Measurements from ENCODE around the gene S100A5.
"Not testable (repeated sequence)": the region's sequence is repeated elsewhere in the genome, so short reads cannot be mapped to it uniquely, and the experiment has no call there.

Gene S100A5

DNA sequence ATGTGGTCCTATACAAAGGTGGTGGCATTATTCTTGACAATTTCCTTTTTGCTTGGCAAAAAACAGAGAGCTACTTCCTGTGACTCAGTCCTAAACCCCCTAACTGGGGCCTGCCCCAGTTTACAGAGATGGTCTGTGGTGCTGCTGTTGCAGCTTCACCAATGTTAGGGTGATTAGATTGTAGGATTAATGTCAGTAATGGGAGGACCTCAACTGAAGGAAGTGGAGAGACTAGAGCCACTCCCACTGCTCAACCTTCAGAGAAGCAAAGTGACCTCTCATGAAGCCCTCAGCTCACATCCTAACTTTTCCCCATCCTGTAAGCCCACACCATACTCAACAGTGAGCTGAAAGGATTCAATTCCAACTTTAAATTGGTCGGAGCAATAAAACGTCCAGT lies 8.6 kb downstream of the S100A5 start:
- no peak for DNase-seq

DNA sequence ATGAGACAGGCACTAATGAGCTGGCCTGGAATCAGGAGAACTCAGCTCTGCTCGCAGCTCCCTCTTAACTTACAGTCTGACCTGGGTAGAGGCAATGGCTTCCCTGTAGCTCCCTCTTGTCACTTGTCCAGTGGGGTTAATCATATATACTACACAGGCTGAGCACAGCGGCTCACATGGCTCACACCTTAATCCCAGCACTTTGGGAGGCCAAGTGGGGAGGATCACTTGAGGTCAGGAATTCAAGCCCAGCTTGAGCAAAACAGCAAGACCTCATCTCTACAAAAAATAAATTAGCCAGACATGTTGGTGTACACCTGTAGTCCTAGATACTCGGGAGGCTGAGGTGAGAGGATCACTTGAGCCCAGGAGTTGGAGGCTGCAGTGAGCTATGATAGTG lies 9.1 kb downstream of the S100A5 start:
- DNase-seq: no peak

DNA sequence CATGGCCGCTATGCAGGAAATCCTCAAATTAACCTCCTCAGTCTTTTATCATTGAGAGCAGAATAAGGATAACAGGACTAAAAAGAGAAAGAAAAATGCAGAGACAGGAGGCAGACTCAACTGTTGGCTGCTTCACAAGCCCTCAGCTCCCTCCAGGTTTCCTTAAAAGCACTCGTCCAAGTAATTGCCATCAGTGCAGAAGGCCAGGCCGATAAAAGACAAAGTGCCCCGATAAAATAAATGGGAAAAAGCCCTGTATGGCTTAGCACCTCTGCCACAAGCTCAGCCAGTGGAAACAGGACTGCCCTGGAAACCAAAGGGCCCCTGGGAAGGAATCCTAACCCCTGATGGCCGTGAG lies 13.1 kb downstream of the S100A5 start:
- DNase-seq: no peak

DNA sequence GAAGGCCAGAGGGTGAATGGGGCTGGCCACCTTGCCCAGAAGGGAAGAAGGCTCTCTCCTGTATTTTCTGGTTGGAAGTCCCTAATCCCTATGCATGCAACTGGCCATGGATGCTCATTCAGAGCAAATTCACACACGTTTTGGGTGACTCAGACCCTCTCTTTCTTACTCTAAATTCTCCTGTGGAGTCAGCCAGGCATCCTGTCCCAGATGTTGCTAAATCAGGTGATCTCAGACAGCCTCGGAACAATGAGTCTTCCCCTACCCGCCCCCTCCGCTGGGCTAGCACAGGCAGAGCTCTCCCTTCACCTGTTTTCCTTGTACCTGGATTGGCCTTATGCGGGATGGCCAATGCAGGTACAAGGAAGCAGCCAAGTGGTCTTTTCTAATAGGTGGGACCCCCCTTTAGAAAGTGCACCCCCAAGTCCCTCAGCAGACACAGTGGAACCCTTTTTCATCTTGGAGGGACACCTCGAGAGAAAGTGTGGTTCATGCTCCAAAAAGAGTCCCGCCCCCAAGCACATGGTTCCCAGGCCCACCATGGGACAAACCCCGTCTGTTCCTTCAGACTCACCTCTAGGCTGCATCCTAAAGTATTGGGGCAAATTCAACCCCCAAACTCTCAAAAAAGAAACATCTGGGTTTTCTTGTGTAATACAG lies 13.6 kb downstream of the S100A5 start:
- no peak for DNase-seq

DNA sequence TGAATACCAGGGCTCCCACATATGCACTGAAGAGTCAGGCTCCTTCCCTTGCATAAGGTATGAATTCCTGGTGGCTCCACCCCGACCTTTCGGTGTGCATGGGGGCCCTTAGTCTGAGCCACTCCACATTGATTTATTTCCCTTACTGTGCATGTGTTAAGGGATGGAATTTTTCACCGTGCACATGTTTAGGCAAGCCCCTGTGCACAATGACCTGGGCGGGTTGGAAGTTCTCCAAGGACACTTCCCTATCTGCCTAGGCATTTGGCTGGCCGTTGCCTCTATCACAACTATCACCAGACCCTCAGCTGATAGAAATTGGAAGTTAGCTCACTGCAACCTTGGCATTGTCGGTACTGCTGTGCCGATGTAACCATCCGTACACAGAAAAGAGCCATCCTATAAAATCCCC lies 14.6 kb downstream of the S100A5 start:
- peak in 1 of 2 experiments; percentile 11 for DNase-seq

DNA sequence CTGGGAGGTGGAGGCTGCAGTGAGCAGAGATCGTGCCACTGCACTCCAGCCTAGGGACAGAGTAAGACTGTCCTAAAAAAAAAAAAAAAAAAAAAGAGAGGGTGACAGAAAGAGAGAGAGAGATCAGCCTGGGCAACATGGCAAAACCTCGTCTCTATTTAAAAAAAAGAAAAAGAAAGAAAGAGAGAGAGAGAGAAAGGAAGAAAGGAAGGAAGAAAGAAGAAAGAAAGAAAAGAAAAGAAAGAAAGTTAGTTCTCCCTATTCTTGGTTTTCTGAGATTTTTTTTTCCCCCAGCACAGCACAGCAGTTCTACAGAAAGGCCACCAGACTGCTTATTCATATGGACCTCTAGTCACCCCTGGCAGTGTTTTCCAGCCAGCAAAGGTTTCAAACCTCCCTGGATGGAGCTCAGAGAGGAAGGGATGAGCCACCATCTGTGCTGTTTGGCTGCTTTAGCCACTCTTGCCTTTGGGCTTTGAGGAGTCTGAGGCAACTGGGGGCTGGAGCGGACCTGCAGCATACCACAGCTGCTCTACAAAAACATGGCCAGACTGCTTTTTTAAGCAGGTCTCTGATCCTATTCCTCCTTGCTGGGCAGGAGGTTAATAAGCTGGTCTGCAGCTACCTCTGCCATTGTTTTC lies 15.5 kb downstream of the S100A5 start:
- peak; percentile 87 to 95 for DNase-seq

DNA sequence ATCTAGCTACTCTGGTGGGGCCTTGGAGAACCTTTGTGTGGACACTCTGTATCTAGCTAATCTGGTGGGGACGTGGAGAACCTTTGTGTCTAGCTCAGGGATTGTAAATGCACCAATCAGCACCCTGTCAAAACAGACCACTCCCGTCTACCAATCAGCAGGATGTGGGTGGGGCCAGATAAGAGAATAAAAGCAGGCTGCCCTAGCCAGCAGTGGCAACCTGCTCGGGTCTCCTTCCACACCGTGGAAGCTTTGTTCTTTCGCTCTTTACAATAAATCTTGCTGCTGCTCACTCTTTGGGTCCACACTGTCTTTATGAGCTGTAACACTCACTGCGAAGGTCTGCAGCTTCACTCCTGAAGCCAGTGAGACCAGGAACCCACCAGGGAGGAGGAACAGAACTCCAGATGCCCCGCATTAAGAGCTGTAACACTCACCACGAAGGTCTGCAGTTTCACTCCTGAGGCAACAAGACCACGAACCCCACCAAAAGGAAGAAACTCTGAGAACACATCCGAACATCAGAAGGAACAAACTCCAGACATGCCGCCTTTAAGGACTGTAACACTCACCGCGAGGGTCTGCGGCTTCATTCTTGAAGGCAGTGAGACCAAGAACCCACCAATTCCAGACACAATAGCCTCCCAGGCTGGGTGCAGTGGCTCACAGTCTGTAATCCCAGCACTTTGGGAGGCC lies 18.2 kb downstream of the S100A5 start:
- not testable (repeated sequence) for DNase-seq

DNA sequence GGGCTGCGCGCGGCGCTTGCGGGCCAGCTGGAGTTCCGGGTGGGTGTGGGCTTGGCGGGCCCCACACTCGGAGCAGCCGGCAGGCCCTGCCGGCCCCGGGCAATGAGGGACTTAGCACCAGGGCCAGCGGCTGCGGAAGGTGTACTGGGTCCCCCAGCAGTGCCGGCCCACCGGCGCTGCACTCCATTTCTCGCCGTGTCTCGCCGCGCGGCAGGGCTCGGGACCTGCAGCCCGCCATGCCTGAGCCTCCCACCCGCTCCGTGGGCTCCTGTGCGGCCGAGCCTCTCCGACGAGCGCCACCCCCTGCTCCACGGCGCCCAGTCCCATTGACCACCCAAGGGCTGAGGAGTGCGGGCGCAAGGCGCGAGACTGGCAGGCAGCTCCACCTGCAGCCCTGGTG lies 18.9 kb downstream of the S100A5 start:
- DNase-seq: not testable (repeated sequence)

DNA sequence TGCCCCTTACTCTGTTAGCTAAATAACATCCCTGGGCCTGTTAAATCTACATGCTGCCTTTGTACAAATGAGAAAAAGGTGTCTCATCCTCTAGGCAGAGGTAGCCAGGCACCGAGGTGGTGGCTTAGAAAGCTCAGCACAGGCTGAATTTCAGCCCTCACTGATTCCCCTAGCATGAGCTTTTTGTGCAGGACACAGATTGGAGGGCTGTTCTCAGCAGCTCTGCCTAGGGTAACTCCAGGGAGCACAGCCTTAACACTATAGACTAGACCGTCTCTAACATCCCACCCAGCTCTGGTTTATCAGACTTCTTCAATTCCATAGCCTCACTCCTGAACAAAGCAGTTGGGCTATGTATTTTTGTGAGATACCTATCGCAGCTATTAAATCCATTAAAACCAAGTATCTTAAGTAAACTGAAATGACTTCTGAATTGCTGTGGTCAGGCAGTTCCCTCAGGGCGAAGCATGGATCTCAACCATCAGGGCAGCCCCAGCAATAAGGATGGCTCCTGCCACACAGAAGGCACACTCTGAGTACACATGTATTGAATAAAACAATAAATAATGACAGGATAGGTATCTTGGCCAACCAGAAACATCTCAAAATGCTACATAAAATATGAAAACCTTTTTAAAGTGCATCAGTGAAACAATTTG lies 19.8 kb downstream of the S100A5 start:
- no peak for DNase-seq

DNA sequence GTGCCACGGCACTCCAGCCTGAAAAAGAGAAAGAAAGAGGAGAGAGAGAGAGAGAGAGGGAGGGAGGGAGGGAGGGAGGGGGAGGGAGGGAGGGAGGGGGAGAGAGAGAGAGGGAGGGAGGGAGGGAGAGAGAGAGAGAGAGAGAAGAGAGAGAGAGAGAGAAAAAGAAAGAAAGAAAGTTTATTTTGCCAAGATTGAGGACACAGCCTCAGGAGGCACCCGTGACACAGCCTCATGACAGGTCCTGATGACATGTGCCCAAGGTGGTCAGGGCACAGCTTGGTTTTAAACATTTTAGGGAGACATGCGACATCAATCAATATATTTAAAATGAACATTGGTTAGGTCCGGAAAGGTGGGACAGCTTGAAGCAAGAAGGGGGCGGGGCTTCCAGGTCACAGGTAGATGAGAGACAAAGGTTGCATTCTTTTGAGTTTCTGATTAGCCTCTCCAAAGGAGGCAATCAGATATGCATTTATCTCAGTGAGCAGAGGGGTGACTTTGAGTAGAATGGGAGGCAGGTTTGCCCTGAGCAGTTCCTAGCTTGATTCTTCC lies 20.5 kb downstream of the S100A5 start:
- DNase-seq: not testable (repeated sequence)

DNA sequence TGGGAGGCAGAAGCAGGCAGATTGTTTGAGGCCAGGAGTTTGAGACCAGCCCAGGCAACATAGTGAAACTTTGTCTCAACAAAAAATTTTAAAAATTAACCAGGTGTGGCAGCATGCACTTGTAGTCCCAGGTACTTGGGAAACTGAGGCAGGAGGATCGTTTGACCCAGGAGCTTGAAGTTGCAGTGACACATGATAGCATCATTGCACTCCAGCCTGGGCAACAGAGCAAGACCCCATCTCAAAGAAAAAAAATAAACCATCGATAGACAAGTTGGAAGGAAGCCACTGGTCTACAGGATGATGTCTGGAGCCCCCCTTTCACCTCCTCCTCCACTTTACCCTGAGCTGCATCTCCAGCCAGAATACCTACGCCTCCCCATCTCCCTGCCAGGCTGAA lies 21.5 kb downstream of the S100A5 start:
- DNase-seq: no peak

DNA sequence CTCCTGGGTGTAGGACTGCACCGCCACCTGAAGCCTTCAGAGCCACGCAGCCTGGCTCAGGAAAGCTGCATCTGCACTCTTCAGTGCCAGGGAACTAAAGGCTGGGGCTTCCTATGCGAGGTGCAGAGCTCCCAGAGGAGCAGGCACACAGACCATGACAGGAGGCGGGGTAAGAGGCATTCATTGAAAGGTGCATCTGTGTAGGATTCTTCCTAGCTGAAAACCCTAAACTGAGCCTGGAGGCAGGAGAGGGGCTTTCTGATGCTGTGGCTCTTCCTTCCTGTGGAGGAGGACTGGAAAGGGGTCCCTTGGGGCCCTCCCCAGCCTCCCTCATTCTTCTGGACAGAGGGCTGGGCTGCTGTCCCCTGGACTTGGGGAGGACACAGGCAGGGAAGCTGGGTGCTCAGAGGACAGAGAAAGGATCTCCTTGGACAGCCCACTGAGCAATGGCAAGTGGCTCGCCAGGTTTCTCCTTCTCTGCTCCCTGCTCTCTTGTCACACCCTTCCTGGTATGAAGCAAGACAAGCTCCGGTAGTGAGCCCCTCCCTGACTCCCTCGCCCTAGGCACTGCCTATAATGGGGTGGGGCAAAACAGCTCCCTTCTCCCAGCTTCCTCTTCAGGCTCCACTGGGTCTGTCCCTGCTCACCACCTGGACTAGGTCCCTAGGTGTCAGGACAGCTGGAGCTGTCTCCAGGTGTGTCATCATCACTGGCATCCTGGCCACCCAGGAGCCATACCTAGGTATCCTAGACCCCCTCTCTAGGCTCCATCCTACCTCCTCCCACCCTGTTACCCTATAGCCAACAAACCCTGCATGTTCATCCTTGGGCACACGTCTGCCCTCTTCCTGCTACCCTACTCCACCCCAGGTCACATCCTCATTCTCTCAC lies 25.0 kb downstream of the S100A5 start:
- peak in 1 of 2 experiments; percentile 18 for DNase-seq

DNA sequence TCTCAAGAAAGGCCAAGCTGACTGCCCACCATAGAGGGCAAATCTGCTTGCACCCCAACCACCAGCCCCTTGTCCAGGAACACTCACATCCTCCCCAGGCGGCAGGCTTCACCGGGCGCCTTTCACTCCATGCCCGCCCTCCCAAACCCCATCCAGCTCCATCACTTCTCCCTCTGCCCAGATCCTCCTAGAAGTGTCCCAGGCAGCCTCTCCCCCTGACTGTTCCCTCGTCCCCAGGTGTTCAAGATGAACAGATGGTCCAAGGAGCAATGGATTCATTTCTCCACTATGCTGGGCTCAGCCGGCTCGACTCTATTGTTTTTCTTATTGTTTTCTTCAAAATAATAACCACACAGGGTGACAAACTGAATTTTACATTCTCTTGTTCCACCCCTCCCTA lies 27.1 kb downstream of the S100A5 start:
- peak in 1 of 2 experiments; percentile 55 for DNase-seq

DNA sequence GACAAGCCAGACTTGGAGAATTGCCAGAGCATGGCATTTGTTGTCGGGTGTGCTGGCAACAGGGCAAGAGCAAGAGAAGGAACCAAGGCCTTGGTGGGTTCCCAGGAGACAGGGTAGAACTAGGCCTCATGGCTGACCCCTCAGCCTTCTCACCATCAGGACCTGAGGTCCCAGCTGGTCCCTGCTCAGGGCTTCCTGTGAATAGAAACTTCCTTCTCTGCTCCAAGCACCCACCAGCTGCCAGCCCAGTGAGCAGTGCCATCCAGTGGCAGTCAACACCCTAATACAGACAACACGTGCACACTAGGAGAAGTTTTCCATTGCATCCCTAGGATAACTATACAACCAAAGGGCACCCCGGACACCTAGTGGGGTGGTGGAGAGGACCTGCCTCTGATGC lies 27.7 kb downstream of the S100A5 start:
- peak; percentile 26 to 71 for DNase-seq

DNA sequence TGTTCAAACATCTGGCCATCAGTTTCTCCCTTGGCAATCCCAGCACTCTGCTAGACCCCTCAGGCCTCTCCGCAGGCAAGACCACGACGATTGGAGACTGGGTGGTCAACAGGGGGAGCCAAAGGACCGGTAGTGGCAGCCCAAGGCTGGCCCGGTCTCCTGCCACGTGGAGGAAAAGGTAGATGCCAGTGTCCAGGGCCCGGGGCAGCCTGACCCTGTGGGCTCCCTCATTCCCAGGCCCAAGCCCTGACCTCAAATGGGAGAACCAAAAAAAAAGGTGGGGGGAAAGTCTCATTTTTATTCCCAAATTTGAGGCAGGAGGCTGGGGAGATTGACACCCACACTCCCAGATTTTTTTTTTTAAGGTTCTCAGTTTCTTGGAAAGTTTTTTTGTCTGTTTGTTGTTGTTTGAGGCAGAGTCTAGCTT lies 29.7 kb downstream of the S100A5 start:
- DNase-seq: peak; percentile 47 to 75

DNA sequence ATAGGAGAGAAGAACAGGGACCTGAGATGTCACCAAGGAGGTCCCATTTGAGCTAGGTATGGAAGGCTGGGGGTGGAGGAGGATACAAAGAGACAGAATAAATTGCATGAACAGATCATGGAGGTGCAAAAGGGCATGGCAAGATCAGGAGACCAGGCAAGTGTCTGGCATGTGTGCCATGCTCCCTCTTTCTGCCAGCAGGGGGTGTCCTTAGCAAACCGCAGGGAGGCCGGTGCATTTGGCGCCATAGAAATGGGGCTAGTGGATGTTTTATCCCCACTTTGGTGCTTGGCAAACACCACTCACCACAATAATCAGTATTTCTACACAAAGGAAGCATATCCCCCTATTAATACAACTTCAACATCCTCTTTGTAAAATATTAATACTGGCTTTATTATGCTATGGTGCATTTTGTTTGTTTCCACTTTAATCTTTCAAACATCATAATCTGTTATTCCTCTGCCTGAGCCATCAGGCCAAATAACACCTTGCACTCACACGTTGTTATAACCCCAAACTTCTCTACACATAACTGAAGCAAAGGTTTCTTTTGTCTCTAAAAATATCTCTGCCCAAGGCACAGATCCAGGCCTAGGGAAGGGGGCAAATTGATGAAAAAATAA lies 30.9 kb downstream of the S100A5 start:
- DNase-seq: peak; percentile 24 to 61

DNA sequence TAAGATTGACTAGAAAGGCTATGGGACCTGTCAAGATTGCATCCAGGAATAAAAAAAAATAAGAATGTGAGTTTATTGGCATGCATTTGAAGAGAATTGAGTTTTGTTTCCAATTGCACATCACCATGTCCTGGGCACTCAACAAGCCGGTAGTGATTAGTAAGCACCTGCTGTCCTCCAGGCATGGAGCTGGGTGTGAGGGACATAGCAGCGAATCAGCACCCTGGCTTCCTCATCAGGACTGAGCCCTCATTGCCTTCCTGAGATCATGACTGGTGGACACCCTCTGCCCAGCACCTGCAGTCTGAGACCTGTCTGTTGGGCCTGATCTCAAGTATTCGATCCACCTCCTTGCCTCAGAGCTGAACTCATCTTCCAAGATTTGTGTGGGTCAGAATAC lies 31.7 kb downstream of the S100A5 start:
- DNase-seq: no peak

DNA sequence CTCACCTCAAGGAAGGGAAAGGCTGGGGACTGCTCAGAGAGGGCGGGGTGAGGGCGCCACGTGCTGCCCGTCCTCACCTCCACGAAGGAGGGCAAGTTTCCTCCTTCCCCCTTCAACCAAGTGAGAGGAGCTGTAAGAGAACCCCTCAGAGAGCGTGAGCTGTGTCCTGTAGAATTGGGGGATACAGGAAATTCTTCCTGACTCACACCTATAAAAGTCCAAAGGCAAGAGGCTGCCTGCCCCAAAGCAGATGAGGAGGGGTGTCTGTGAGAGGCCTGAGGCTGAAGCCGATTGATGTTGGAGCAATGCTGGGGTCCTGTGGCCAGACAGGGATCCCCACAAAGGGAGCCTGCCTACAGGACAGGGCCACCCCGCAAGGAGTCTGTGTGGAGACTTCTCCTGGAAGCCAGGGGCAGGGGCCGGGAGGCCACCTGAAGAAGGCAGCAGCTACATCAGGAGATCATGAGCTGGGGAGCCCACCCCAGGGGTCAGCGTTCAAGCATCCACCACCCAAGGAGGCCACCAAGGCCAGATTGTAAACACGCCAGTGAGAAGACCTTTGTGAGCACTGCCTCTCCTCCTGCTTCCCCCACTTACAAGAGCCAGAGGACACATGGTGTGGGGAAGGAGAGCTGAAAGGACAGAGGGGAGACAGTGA lies 32.7 kb downstream of the S100A5 start:
- no peak for DNase-seq

DNA sequence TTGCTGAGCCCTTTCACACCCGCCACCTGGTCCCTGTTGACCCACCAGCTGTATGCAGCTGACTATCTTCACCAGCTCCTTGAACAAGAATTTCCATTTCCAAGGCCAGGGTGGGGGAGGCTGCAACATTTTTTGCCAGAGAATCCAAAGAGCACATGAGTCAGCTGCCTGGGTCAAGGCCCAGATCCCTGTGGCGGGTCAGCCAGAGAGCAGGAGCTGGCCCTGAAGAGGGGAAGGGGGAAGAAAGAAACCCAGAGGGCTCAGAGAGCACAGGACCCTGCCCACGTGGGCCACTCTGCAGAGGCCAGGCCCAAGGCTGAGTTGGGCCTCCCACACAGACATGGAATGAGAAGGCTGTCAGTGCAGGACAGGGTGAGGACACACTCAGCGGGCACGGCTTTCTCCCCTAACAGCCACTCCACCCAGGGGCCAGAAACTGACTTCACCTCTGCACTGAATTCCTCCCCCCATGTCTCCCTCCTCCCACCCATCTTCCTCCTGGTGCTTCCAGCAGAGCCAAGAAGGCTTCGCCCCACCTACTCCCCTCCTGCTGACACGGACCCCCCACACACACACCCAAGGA lies 33.8 kb downstream of the S100A5 start:
- DNase-seq: no peak

DNA sequence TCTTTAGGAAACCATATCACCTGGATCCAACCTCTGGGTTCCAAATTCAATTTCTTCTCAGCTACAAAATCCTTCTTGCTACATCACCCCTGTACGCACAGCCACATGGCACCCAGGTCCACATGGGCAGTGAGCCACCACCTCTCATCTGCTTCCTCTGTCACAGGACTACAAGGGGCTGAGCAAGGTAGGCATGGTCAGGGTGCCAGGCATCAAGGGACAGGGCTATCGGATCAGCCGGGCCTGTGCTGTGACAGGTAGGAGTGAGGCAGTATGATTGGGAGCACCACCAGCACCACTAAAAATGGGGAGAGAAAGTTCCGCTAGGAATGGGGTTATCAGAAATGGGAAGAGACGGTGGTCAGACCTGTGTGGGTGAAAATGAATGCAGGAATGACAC lies 34.3 kb downstream of the S100A5 start:
- DNase-seq: no peak

DNA sequence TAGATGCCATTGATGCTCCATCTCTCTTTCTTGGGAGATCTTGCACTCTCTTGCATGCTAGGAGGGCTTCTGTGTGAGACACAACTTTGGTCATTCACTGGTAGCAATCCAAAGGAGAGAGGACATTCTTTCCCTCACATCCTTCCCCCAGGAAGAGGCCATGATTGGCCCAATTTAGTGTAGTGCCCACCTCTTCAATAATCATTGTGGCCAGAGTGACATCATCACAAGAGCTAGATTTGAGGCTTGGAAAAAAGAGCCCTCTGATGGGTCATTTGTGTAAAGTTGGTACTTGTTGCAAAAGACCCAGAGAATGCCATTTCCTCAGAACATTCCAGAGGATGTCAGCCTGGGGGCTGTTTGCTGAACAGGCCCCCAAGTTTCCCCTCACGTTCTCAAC lies 35.2 kb downstream of the S100A5 start:
- no peak for DNase-seq
